BLaER1 treated with 17β-estradiol and CSF1 and Interleukin-3, amounts not matched to agents 10 nM and 100 nM (cell line): ENCODE measurements around the gene ANKRD6.

Experiments used
- H3K27ac ChIP-seq, 11 experiments: shearing (Covaris generic); formaldehyde crosslinking; 2 replicates each; pipeline ENCODE4 v1.8.1; 2022
- H3K27me3 ChIP-seq, 11 experiments: shearing (Covaris generic); formaldehyde crosslinking; 2 replicates each; pipeline ENCODE4 v1.8.1; 2022
- H3K36me3 ChIP-seq, 11 experiments: shearing (Covaris generic); formaldehyde crosslinking; 2 replicates each; pipeline ENCODE4 v1.8.1; 2022
- H3K4me1 ChIP-seq, 10 experiments: shearing (Covaris generic); formaldehyde crosslinking; 2 replicates each; pipeline ENCODE4 v1.8.1; 2022
- H3K4me2 ChIP-seq, 11 experiments: shearing (Covaris generic); formaldehyde crosslinking; 2 replicates each; pipeline ENCODE4 v1.8.1; 2022
- H3K4me3 ChIP-seq, 10 experiments: shearing (Covaris generic); formaldehyde crosslinking; 2 replicates each; pipeline ENCODE4 v1.8.1; 2022
- H3K9ac ChIP-seq, 11 experiments: shearing (Covaris generic); formaldehyde crosslinking; 2 replicates each; pipeline ENCODE4 v1.8.1; 2022
- H3K9me3 ChIP-seq, 11 experiments: shearing (Covaris generic); formaldehyde crosslinking; replicated peaks in 1 of 11; 2 replicates each; pipeline ENCODE4 v1.8.1; 2022
- H4K20me1 ChIP-seq, 11 experiments: shearing (Covaris generic); formaldehyde crosslinking; 2 replicates each; pipeline ENCODE4 v1.8.1; 2022
- Cebpa-rat ChIP-seq, 11 experiments: shearing (Covaris generic); IDR thresholded peaks; 2 replicates each; pipeline ENCODE4 v1.8.1; 2022

Gene ANKRD6

GRCh38 chr6:89475101-89475500 lies 42.1 kb downstream of the ANKRD6 start:
- Histone ChIP-seq H3K9me3 (no peaks in the 10 kb centered on the region), H3K4me3 (no peak overlapping the region), H3K36me3 (no peaks in the 10 kb centered on the region), H4K20me1 (no peaks in the 10 kb centered on the region), H3K4me1 (no peaks in the 10 kb centered on the region; a peak in 1 of 20 replicates), H3K27ac (no peak overlapping the region), H3K9ac (no peak overlapping the region), H3K4me2 (peak overlapping the region in 2 of 11 experiments; percentile 1 to 16; a peak in 2 of 22 replicates), H3K27me3 (no peaks in the 10 kb centered on the region)
- no peak for TF ChIP-seq Cebpa-rat (IDR thresholded peaks at IDR 0.05)

- TF ChIP-seq Cebpa-rat (IDR thresholded peaks at IDR 0.05), result no peak
- Histone ChIP-seq H3K9me3 (no peaks in the 10 kb centered on the region), H3K4me2 (peak overlapping the region in 2 of 11 experiments; percentile 1 to 16; a peak in 2 of 22 replicates), H4K20me1 (no peaks in the 10 kb centered on the region), H3K27me3 (no peaks in the 10 kb centered on the region), H3K36me3 (no peaks in the 10 kb centered on the region), H3K9ac (no peak overlapping the region), H3K27ac (no peak overlapping the region; a peak in 1 of 22 replicates), H3K4me1 (no peaks in the 10 kb centered on the region; a peak in 1 of 20 replicates), H3K4me3 (no peak overlapping the region)
Observed at GRCh38 chr6:89475634-89476033, 42.7 kb downstream of the ANKRD6 start.

- no peaks in the 10 kb centered on the region for H3K36me3 ChIP-seq
- no peaks in the 10 kb centered on the region for H3K27me3 ChIP-seq
- H3K9me3 ChIP-seq, result no peaks in the 10 kb centered on the region
- H3K9ac ChIP-seq, result no peak overlapping the region
- no peak for TF ChIP-seq Cebpa-rat (IDR thresholded peaks at IDR 0.05)
- H4K20me1 ChIP-seq, result no peaks in the 10 kb centered on the region
- no peak overlapping the region for H3K27ac ChIP-seq
- H3K4me1 ChIP-seq, result no peaks in the 10 kb centered on the region; a peak in 1 of 20 replicates
- no peak overlapping the region for H3K4me3 ChIP-seq
- H3K4me2 ChIP-seq, result no peak overlapping the region
Observed at GRCh38 chr6:89479897-89480296, 46.9 kb downstream of the ANKRD6 start.

GRCh38 chr6:89481695-89482094 lies 48.7 kb downstream of the ANKRD6 start:
- Histone ChIP-seq H3K4me2 (no peak overlapping the region), H3K9me3 (no peaks in the 10 kb centered on the region), H4K20me1 (no peaks in the 10 kb centered on the region), H3K4me3 (no peak overlapping the region), H3K27ac (no peak overlapping the region), H3K36me3 (no peaks in the 10 kb centered on the region), H3K27me3 (no peaks in the 10 kb centered on the region), H3K4me1 (no peaks in the 10 kb centered on the region), H3K9ac (no peak overlapping the region)
- no peak for TF ChIP-seq Cebpa-rat (IDR thresholded peaks at IDR 0.05)

GRCh38 chr6:89482126-89482525 lies 49.2 kb downstream of the ANKRD6 start:
- no peak overlapping the region for H3K4me2 ChIP-seq
- no peak for TF ChIP-seq Cebpa-rat (IDR thresholded peaks at IDR 0.05)
- no peaks in the 10 kb centered on the region for H3K27me3 ChIP-seq
- H3K9ac ChIP-seq, result no peak overlapping the region
- H3K4me3 ChIP-seq, result no peak overlapping the region
- H3K36me3 ChIP-seq, result no peaks in the 10 kb centered on the region
- no peaks in the 10 kb centered on the region for H3K4me1 ChIP-seq
- H3K9me3 ChIP-seq, result no peaks in the 10 kb centered on the region
- no peaks in the 10 kb centered on the region for H4K20me1 ChIP-seq
- no peak overlapping the region for H3K27ac ChIP-seq

GRCh38 chr6:89483111-89483720 lies 50.3 kb downstream of the ANKRD6 start:
- no peak overlapping the region for H3K4me3 ChIP-seq
- H3K4me1 ChIP-seq, result no peaks in the 10 kb centered on the region
- H3K4me2 ChIP-seq, result no peak overlapping the region
- H3K9me3 ChIP-seq, result no peaks in the 10 kb centered on the region
- TF ChIP-seq Cebpa-rat (IDR thresholded peaks at IDR 0.05), result no peak
- H3K36me3 ChIP-seq, result no peaks in the 10 kb centered on the region
- no peak overlapping the region for H3K27ac ChIP-seq
- no peaks in the 10 kb centered on the region for H3K27me3 ChIP-seq
- no peaks in the 10 kb centered on the region for H4K20me1 ChIP-seq
- no peak overlapping the region for H3K9ac ChIP-seq

- no peaks in the 10 kb centered on the region for H3K27me3 ChIP-seq
- H3K36me3 ChIP-seq, result no peaks in the 10 kb centered on the region
- H3K4me2 ChIP-seq, result no peak overlapping the region
Observed at GRCh38 chr6:89485320-89485719, 52.4 kb downstream of the ANKRD6 start.

GRCh38 chr6:89487864-89488263 lies 54.9 kb downstream of the ANKRD6 start:
- no peak overlapping the region for H3K4me2 ChIP-seq
- H3K4me1 ChIP-seq, result no peaks in the 10 kb centered on the region
- no peak overlapping the region for H3K9ac ChIP-seq
- H3K9me3 ChIP-seq, result no peaks in the 10 kb centered on the region
- no peak overlapping the region for H3K4me3 ChIP-seq
- no peaks in the 10 kb centered on the region for H4K20me1 ChIP-seq
- H3K27ac ChIP-seq, result no peak overlapping the region
- H3K27me3 ChIP-seq, result no peaks in the 10 kb centered on the region
- no peak for TF ChIP-seq Cebpa-rat (IDR thresholded peaks at IDR 0.05)
- no peaks in the 10 kb centered on the region for H3K36me3 ChIP-seq

More at GRCh38 chr6:89485320-89485719, 52.4 kb downstream of the ANKRD6 start:
- Histone ChIP-seq H3K4me3 (no peak overlapping the region), H3K9me3 (no peaks in the 10 kb centered on the region), H4K20me1 (no peaks in the 10 kb centered on the region), H3K4me1 (no peaks in the 10 kb centered on the region), H3K27ac (no peak overlapping the region), H3K9ac (no peak overlapping the region)
- TF ChIP-seq Cebpa-rat (IDR thresholded peaks at IDR 0.05), result no peak

GRCh38 chr6:89488438-89488837 lies 55.5 kb downstream of the ANKRD6 start:
- no peaks in the 10 kb centered on the region for H3K27me3 ChIP-seq
- H3K4me3 ChIP-seq, result no peak overlapping the region
- H3K4me1 ChIP-seq, result no peaks in the 10 kb centered on the region
- TF ChIP-seq Cebpa-rat (IDR thresholded peaks at IDR 0.05), result no peak
- no peaks in the 10 kb centered on the region for H3K36me3 ChIP-seq
- no peaks in the 10 kb centered on the region for H3K9me3 ChIP-seq
- H4K20me1 ChIP-seq, result no peaks in the 10 kb centered on the region
- no peak overlapping the region for H3K27ac ChIP-seq
- H3K9ac ChIP-seq, result no peak overlapping the region
- H3K4me2 ChIP-seq, result no peak overlapping the region

- H3K4me1 ChIP-seq, result no peaks in the 10 kb centered on the region
- H3K9ac ChIP-seq, result no peak overlapping the region
- H4K20me1 ChIP-seq, result no peaks in the 10 kb centered on the region
- H3K9me3 ChIP-seq, result no peaks in the 10 kb centered on the region
- no peak overlapping the region for H3K4me2 ChIP-seq
- H3K27me3 ChIP-seq, result no peaks in the 10 kb centered on the region
- no peak overlapping the region for H3K27ac ChIP-seq
- no peak for TF ChIP-seq Cebpa-rat (IDR thresholded peaks at IDR 0.05)
- H3K36me3 ChIP-seq, result no peaks in the 10 kb centered on the region
- H3K4me3 ChIP-seq, result no peak overlapping the region
Observed at GRCh38 chr6:89489078-89489477, 56.1 kb downstream of the ANKRD6 start.
